AG20443 (cell line): ENCODE measurements around the gene MED15.
"Not testable (repeated sequence)": the region's sequence is repeated elsewhere in the genome, so short reads cannot be mapped to it uniquely, and the experiment has no call there.

ENCODE experiments used
- DNase-seq: peaks from one replicate; pipeline ENCODE4 v3.0.0; 2012; ENCODE audit warnings: low spot score, mixed read lengths

MED15 gene

DNA sequence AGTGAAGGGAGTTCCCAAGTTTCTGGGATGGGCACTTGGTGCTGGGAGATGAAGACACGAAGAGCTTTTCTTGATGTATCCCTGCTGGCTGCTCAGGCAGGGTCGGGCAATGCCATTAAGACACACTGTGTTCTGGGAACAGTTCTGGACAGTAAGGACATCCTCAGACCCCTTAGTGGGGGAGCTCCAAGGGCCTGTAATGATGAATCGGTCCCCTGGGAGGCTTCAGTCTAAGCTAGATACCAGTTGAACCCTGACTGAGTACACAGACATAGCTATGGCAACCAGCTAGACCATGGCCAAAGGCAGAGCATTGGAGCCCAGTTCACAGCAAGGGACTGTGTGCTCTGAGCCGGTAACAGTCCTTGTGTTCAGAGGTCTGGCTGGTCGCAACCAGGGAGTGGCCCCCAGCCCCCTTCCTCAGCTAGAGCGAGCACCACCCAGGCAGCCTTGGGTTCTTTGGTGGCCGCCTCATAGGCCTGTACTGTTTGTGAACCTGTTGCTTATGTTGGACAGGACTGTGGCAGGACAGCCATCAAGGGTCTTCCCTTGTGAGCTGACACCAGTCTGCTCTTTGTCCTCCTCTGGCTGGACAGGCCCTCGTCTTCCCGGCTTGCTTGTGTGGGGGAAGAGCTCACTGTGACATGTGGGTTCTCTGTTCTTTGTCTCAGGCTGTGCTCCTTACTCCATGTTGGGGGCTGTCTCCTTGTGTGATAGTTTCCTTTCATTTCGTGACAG is 25.0 kb downstream of the MED15 start:
- DNase-seq, result no peak

DNA sequence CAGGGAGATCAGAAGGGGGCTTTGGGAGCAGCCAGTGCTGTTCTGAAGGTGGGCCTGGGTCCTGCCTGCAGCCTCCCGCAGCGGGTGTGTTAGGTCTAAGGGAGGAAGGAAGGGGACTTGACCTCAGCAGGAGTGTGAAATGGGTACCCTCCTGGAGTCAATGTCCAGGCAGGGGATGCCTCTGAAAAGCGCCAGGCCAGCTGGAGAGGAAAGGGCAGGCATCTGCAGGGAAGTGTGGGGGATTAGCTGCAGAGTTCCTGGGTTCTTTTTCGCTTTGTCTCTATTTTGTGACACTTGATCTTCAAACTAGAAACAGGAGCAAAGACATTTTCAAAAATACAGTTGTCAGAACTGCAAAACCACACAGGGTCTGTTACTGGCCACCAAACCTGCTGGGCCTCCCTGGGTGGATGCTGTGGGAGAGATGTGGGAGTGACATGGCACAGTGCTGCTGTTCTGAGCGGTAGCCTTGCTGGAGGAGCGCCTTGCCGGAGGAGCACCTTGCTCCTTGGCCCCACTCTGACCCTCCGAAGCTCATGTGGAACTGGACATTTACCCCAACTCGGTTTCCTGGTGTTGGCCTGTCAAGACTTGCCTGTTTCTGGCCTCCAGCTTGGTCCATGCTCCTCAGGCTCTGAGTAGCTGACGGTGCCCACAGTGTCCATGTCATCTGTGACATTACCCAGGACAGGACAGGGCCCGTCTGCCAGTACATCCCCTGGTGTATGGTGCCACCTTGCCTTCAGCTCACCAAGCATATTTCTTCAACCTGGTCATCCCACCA is 25.9 kb downstream of the MED15 start:
- no peak for DNase-seq

DNA sequence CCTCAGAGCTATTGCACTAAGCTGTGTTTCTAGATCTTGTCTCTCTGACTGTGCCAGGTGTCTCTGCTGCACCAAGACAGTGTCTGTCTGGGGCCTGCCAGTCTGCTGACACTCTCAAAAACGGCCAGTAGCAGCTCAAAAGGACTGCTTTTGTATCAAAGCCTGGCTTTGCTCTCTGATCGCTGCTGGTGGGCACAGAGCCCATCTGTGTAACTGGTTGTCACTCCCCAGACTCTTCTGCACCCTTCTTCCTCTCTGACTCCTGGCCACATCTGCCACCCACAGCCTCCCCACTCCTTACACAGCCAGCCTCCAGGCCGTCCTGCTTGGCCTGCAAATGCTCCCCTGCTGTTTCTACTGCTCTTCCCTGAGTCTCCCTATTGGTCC is 26.5 kb downstream of the MED15 start:
- DNase-seq, result no peak

DNA sequence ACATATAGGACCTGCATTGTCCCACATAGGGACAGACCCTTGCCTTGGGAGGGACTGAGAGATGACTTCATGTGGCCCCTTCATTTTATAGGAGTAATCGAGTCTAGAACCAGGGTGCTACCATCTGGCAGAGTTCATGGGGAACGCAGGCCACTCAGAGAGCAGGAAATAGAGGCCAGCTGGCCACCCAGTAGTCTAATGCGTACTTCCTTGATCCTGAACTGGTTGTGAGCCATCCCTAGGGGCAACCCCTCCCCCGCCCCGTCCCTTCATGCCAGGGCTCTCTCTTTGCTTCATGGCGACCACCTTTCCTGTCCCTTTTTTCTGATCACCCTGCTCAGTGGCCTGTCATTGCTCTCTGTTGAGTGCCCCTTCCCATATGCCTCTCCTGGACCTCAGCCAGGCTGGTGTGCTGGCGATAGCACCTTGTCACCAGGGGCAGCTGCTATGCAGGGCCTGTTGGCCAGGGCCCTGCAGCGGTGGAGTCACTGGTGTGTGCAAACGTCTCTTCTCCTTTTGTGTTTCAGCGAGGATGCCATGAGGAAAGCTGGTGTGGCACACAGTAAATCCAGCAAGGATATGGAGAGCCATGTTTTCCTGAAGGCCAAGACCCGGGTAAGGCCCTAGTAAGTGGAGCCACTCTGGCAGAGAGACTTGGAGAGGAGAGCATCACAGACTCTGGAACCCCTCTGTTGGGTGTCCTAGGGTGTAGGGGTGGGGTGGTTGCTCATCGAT is 29.3 kb downstream of the MED15 start:
- DNase-seq, result no peak

DNA sequence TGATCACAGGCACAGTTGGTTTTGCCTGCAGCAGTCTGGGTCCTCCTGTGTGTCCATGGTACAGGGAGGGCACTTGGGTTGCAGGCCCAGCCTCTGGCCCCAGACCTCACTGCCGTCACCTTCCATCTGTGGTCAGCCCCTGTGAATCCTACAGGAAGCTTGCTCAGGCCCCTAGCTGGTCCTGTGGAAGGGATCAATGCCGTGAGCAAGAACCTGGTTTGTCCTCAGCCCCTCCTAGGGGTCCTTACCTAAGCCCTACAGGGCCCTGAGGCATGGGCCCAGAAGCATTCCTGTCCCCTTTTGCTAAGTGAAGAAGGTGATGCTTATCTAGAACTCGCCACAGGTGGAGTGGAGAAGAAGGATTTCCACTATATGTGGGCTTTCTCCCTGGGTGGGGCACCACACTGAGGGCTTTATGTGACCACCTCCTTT is 29.9 kb downstream of the MED15 start:
- no peak for DNase-seq

DNA sequence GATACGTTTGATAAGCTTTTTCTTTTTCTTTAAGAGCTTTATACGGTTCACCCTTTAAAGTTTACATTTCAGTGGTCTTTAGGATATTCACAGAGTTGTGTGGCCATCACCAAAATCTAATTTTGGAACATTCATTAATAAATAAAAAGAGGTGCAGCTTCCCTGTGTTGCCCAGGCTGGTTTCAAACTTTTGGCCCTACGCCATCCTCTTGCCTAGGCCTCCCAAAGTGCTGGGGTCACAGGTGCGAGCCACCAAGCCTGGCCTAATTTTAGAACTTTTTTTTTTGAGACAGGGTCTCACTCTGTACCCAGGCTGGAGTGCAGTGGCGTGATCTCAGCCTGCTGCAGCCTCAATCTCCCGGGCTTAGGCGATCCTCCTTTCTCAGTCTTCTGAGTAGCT is 30.6 kb downstream of the MED15 start:
- DNase-seq, result no peak

DNA sequence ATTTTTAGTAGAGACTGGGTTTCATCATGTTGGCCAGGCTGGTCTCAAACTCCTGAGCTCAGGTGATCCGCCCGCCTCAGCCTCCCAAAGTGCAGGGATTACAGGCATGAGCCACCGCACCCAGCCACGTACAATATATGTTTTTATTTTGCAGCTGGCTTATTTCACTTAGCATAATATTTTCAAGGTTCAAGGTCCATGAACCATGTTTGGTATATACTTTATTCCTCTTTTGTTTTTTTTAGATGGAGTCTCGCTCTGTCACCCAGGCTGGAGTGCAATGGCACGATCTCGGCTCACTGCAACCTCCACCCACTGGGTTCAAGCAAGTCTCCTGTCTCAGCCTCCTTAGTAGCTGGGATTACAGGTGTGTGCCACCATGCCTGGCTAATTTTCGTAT is 31.5 kb downstream of the MED15 start:
- not testable (repeated sequence) for DNase-seq

DNA sequence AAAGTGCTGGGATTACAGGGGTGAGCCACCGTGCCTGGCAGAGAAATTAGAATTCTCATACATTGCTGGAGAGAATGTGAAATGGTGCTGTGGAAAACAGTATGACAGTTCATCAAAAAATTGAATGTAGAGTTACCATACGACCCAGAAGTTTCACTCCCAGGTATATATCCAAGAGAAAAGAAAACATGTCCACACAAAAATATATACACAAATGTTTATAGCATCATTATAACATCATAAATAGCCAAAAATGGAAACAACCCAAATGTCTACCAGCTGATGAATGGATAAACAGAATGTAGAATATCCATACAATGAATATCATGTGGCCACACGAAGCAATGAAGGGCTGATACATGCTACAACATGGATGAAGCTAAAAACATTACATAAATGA is 34.6 kb downstream of the MED15 start:
- no peak for DNase-seq

DNA sequence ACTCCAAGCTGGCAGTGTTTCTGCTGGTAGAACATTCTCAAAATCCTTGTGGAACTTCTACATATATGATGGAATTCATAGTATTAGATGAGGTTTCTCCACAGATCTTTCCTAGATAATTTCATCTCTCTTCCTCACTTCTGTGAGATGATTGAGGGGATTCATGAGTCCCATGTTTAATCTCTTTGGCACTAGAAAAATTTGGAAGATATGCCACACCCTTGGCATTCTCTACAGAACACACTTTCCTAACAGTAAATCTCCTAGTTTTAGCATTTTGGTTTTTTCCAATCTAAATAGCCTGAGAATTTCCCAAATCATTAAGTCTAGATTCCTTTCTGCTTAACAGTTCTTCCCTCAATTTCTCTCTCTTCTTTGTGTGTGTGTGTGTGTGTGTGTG is 35.3 kb downstream of the MED15 start:
- DNase-seq, result no peak

DNA sequence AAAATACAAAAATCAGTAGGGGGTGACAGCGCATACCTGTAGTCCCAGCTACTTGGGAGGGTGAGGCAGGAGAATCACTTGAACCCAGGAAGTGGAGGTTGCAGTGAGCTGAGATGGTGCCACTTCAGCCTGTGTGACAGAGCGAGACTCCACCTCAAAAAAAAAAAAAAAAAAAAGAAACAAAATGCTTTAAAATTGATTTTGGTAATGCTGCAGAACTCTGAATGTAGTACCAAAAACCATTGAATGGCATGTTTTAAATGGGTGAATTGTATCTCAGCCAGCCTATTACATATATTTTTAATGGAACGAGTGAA is 37.9 kb downstream of the MED15 start:
- DNase-seq, result not testable (repeated sequence)

DNA sequence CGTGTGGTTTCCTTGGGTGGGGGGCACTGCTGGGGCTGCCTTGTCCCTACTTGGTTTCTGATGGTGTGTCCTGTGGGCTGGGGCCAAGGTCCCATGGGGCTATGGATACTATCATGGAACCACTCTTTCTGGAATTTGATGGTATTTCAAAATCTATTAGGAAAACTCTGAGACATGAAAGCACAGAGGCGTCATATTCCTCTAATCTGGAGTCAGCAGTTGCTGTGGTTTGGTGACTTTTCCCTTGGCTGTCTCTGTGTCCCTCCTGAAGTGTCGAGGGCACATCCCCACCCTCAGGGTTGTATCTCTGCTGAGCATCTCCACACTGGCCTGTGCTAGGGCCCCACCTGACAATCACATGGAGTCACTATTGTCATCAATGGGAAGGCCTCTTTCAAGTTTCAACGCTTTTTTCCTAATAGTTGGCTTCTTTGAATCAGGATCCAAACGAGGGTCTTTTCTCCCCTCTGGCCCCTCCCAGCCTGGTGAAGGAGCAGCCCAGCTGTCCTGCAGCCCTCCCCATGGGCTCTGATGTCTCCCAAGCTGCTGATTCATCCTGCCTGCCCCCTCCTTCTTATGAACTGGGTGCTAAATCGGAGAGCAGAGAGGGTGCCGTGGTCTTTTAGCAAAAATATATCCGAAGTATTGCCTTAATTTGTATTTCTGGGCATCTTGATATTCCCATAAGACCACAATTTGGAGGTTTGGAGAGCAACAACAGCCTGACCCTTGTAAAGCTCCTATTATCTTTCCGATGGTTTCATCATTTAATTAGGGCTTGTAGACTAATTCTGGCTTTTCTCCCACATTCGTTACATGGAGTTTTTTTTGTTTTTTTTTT is 38.5 kb downstream of the MED15 start:
- DNase-seq, result no peak

DNA sequence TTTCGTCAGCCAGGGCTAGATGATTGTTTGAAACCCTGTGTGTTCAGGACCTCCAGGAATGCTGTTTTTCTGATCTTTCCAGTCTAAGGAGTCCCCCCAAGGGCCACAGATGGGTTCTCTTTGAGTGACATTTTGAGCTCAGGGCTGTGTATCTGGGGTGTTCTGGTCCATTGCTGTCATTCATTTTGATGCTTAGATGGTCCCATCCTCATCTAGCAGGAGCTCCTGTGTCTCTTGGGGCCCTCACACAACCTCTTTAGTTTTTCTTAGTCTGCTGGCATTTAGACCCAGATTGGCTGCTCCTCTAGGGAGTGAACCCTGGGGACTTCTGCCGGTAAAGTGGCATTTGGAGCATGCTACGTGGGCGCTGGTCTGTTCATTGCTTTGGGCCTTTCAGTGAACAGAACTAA is 39.1 kb downstream of the MED15 start:
- no peak for DNase-seq

DNA sequence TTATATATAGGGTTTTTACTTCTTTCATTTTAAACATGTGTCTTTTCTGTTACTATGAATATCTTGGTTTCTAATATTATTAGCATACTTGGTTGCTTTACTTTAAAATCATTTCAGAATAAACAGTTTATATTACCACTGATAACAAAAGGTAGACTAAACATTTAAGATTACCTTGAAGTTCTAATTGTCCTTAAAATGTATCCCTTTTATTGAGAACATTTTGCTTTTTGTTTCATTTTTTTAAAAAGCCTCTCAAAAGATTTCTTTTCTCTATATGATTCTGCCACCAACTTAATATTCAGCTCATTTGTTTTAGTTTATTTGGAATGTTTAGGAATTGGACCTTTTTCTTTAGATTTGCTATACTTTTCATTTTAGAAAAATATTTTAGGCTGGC is 39.6 kb downstream of the MED15 start:
- no peak for DNase-seq

DNA sequence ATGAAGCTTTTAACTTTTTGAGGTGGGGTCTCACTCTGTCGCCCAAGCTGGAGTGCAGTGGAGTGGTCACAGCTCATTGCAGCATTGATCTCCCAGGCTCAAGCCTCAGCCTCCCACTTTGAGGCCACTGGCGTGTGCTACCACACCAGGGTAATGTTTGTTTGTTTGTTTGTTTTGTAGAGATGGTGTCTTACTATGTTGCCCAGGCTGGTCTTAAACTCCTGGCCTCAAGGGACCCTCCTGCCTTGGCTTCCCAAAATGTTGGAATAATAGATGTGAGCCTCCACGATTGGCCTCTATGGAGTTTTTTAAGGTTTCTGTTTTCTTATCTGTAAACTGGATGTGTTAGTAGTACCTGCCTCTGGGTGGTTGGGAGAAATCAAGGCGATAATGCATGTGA is 41.4 kb downstream of the MED15 start:
- DNase-seq, result no peak

DNA sequence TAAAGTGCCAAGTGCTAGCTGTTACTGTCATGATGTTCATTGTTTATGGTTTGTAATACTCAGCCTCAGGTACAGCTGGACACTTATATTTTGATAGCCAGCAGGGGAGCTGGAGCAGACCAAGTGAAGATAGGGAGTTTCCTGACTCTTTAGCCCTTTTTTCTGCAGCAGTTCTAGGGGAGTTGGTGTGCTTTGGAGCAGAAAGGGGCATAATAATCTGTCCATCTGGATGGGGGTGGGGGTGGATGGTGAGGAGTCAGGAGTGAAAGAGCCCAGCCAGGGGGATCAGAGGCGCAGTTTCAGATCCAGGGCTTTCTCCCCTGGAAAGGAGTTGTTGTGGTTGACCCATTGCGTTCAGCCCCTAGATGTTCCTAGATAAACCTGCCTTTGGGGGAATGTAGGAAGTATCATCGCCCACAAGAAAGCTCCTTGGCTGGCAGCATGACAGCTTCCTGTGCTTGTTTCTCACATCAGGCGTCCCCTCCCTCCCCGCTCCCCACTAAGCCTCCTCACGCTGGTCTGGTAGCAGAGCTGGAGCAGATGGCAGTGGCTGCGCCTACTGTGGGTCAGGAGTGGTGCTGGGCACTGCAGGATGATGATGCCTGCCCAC is 41.9 kb downstream of the MED15 start:
- DNase-seq, result no peak

DNA sequence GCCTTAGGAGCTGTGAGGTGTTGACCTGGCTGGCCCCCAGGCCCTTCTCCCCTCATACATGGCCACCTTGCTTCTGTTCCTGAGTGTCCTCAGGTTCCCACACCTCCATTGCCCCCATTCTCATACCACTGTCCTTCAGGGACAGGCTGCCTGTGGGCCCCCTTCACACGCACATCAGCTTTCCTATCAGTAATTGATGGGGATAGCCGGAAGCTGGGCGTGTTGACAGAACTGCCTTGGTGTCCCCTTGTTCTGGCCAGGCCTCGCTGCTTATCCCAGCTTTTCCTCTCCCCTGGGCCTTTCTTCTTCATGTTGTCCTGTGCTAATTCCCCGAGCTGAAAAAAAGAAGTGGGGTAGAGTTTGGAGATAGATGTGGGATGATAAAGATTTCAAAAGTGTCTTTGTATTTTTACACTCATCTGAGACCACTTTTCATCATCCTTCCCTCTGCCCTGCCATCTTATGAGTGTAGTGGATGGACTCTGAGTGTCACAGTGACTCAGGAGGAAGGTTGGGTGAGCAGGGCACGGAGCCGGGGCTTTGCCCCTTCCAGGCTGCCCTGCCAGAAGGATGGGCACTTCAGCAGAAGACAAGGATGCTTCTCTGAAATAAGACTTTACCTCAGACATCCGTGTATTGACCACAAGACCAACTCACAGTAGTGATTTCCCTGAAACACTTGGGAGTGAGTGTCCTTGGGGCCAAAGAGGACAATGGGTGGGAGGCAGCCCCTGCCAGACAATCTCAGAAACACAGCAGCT is 42.8 kb downstream of the MED15 start:
- no peak for DNase-seq

DNA sequence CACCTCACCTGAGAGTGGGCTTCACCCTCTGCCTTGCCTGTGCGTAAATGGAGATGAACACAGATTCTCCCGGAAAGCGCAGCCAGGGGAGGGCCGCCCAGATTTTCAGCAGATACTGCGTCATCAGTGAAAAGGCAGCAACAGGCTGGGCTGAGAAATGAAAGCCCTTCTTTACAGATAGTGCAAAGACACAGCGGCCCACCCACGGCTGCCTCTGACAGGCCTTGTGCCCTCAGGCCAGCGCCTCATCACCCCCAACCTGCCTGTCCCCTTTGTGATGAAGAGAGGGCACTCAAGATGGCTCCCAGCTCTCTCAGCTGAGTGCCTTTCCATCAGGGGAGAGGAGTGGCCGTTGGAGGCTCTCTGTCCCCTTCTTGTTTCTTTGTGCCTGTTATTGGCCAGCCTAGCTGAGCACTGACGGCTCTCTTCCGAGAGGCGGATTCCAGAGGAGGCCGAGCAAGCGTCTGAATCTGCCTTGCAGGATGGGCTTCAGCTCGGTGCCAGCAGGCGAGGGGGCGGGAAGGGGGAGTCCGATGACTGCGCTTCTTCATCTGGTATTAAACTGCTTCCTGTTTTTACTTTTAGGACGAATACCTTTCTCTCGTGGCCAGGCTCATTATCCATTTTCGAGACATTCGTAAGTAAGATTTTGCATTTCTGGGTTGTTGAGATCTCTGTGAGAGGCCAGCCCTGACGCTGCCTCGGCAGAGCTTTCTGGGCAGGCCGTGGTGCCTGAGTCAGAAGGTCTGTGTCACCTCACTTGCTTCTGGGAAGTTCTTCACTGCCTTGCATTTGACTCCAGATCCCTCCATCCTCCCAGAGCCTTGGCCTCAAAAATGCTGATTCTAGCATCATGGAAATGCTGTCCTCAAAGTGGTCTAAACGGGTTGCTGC is 43.7 kb downstream of the MED15 start:
- peak; percentile 91 for DNase-seq

DNA sequence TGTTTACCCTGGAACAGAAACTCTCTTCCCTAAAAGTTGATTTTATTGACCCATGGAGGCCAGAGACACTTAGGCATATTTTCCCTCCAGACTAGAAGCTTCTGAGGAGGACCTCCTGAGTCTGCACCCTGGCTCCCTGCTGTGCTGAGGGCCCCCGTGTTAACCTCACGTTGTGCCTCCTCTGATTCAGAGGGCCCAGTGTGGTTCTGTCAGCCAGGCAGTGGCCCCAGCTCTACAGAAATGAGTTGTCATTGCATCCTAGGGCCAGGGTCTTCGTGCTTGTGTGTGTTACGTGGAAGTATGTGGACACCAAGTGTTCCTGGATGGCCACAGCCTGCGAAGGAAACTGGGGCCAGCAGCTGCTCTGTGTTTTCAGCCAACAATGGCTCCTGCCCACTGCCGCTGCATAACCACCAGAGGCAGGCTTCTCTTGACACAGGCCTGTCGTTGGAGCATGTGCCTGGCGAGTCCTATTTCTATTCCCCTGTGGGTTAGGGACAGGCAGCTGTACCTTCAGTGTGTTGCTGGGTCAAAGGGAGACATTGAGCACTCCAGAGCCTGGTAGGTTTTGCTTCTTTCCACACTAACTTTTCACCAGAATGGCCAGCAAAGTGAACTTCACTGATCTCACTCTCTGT is 44.5 kb downstream of the MED15 start:
- DNase-seq, result peak; percentile 45
